B cell (primary cell): ENCODE data around the gene GNB3.

Source experiments
- EZH2 ChIP-seq: IDR thresholded peaks from 2 replicates; pipeline ENCODE4 v1.6.1; 2012; ENCODE audit warnings: borderline replicate concordance, low read depth, mild to moderate bottlenecking, moderate library complexity, low read length; ENCODE audit not compliant: insufficient read depth, poor library complexity, severe bottlenecking
- TF ChIP-seq, protein P1 (sequence below): fragments of 200-600 bp; IDR thresholded peaks from one replicate; pipeline ENCODE4 v1.8.0; 2022; ENCODE audit warnings: antibody characterized with exemption, mild to moderate bottlenecking

DNA sequence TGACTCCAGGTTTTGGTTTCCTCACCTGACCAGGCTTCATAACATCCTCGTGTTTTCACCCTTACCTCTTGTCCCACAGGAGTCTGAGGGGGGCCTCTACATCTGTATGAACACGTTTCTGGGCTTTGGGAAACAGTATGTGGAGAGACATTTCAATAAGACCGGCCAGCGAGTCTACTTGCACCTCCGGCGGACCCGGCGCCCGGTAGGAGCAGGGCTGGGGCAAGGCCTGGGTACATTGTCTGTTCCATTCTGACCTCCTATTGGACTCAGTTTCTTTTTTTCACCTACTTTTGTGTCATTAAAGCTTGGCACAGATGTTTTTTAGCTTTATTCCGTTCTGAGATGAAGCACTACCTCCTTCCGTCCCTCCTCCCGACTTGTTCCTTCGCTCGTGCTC, 14.6 kb downstream of the GNB3 start:
- TF ChIP-seq, protein P1, sequence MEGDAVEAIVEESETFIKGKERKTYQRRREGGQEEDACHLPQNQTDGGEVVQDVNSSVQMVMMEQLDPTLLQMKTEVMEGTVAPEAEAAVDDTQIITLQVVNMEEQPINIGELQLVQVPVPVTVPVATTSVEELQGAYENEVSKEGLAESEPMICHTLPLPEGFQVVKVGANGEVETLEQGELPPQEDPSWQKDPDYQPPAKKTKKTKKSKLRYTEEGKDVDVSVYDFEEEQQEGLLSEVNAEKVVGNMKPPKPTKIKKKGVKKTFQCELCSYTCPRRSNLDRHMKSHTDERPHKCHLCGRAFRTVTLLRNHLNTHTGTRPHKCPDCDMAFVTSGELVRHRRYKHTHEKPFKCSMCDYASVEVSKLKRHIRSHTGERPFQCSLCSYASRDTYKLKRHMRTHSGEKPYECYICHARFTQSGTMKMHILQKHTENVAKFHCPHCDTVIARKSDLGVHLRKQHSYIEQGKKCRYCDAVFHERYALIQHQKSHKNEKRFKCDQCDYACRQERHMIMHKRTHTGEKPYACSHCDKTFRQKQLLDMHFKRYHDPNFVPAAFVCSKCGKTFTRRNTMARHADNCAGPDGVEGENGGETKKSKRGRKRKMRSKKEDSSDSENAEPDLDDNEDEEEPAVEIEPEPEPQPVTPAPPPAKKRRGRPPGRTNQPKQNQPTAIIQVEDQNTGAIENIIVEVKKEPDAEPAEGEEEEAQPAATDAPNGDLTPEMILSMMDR = no peak
- no peak for TF ChIP-seq EZH2
